SKM-1 (cell line): ENCODE results near the gene PNCK.
"Not testable (repeated sequence)": the region's sequence is repeated elsewhere in the genome, so short reads cannot be mapped to it uniquely, and the experiment has no call there.

ENCODE experiments used
- DNase-seq: peaks from one replicate; lab custom pipeline; 2025; ENCODE audit not compliant: unreplicated experiment; lab: John Stamatoyannopoulos, UW

The PNCK gene

DNA sequence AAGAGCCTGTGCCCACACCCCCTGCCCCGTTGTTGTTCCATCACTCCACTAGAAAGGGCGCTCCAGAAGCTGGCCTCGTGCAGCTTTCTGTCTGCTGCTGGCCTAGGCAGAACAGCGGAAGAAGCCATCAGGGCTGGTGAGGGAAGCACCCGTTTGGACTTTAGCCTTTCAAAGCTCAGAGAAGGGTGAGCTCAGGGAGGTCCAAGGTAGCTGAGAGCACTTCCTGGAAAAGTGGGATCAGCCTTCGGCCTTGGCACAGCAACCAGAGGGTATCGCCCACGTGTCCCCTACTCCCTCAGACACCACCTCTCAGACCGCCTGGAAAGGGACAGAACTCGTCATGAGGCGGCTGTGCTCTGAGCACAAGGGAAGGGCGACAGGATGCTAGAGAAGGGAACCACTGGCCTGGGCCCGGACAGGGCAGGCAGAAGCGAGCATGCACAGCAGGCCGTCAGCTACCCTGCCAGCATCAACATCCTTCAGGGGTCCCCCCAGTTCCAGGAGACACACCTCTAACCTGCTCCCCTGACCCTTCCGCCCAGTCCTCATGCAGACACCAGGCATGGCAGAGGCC is 25.7 kb upstream of the PNCK start:
- not testable (repeated sequence) for DNase-seq

DNA sequence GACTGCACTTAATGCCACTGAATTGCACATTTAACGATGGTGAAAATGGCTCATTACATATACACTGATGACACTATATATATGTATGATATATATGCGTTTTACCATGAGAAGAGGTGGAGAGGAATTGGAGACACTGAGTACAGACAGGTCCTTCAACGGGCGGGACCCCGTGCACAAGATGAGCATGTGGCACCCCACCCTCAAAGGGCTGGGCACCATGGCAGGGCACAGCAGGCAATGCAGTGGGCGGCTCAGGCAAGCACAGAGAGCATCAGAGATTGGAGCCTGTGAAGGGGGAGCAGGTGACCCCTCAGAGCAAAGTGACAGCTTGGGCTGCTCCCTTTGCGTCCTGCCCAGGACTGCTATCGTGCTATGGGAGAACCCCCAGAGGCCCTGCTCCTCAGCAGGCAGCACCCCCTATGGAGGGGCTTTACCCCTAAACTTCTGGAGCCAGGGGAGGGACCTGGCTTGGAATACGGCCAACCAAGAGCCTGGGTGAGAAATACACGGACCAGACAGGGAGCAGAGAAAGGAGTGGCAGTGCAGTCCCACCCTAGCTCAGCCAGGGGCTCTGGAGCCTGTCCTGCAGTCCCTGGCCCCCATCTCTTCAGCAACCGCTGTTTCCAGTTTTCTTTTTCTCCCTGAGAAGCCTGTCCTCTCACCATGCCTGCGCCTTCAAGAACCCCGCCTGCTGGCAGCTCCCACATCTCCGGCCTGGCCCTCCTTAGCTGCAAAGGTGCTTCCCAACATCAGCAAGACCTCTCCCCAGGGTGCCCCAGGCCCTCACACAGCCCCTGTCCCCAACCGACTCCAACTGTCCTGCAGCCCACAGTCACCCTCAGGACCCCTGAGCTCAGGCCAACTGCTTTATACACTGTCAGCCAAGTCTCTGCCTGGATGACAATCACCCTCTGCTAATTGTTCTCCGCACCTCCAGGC is 24.6 kb upstream of the PNCK start:
- no peak for DNase-seq

DNA sequence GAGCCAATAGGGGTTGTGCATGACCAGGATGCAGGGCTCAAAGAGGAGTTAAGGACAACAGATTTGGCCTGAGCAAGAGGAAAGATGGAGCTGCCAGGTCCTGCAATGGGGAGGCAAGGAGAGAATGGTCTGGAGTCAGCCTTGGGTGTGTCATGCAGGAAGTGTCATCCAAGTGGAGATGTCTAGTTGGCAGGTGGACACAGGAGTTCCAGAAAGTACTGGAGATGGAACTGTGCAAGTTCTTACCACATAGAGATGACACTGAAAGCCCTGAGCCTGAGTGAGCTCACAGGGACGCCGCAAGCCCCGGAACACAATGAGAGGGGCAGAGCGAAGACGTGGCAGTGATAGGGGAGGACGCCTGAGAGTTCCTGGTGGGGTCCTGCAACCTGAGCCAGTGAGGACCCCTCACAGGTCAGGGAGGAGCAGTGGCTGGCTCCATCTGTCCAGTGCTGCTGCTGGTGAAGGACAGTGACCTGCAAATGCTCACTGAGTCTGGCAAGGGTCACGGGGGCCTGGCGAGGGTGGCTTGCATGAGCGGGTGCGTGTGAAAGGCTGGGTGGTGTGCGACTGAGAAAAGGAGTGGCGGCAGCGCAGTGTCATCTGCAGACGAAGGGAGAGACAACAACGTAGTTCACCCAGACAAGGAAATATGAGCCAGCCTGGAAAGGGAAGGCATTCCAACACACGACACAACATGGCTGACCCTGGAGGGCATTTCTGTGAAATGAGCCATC is 23.5 kb upstream of the PNCK start:
- DNase-seq = not testable (repeated sequence)

DNA sequence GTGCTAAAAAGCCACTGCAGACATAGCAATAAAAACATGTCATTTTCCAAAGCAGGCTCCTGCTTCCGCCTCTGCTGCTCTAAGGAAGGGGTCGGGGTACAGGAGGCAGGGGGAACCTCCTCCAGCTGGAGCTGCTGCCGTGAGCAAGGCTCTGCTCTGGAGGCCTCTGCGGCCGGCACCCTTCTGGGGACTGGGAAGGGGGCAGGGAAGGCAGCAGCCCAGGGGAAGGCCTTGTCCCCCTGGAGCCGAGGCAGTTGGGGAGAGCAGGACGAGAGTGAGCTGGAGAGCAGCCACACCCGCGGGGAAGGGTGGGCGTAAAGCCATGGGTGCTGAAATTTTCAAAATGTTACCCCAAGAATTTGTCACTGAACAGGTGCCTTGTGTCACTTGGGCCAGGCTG is 22.9 kb upstream of the PNCK start:
- not testable (repeated sequence) for DNase-seq

DNA sequence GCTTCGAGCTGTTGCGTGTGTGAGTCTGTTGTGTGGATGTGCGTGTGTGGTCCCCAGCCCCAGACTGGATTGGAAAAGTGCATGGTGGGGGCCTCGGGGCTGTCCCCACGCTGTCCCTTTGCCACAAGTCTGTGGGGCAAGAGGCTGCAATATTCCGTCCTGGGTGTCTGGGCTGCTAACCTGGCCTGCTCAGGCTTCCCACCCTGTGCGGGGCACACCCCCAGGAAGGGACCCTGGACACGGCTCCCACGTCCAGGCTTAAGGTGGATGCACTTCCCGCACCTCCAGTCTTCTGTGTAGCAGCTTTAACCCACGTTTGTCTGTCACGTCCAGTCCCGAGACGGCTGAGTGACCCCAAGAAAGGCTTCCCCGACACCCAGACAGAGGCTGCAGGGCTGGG is 22.5 kb upstream of the PNCK start:
- DNase-seq = no peak

DNA sequence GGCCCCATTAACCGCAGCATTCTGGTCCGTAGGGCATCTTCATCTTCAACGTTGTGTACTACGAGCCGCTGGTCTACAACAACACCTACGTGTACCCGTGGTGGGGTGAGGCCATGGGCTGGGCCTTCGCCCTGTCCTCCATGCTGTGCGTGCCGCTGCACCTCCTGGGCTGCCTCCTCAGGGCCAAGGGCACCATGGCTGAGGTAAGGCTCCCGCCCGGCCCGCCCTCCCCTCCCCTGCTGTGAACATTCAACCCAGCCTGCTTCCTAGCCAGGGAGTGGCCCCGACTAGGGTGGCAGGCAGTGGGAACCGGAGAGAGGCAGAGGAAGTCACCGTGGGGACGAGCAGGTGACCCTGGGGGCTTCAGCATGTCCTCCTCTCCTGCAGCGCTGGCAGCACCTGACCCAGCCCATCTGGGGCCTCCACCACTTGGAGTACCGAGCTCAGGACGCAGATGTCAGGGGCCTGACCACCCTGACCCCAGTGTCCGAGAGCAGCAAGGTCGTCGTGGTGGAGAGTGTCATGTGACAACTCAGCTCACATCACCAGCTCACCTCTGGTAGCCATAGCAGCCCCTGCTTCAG is 21.2 kb upstream of the PNCK start:
- no peak for DNase-seq

DNA sequence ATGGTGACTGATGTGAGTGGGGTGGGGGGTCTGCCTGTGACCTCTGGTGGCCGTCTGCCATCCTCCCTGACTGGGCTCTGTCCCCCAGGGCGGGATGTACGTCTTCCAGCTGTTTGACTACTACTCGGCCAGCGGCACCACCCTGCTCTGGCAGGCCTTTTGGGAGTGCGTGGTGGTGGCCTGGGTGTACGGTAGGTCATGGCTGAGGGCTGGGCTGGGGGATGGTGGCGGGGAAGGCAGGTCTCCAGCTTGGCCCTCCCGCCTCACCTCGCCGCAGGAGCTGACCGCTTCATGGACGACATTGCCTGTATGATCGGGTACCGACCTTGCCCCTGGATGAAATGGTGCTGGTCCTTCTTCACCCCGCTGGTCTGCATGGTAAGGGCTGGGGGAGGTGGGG is 20.6 kb upstream of the PNCK start:
- not testable (repeated sequence) for DNase-seq

DNA sequence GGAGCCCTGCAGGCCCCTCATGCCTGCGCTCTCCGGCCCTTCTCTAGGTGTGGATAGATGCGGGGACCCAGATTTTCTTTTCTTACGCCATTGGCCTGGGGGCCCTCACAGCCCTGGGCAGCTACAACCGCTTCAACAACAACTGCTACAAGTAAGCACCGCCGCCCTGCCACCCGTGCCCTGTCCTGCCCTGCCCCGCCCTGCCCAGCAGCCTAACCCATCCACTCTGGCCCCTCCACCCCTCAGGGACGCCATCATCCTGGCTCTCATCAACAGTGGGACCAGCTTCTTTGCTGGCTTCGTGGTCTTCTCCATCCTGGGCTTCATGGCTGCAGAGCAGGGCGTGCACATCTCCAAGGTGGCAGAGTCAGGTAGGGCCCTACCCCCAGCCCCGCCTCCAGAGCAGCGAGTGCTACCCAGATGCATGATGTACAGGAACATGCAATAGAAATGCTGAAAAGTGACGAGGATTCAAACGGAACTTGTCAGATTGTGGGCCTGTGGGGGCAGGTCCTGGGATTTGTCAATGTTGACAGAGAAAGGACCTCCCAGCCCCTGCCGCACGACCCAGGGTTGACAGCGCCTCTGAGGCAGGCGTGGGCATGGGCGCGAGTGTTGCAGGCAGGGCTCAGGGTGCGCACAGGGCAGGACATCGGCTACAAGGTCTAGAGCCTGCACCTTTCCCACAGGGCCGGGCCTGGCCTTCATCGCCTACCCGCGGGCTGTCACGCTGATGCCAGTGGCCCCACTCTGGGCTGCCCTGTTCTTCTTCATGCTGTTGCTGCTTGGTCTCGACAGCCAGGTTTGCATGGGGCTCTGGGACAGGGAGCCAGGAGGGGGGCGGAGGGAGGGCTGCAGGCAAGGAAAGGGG is 19.8 kb upstream of the PNCK start:
- DNase-seq = no peak

DNA sequence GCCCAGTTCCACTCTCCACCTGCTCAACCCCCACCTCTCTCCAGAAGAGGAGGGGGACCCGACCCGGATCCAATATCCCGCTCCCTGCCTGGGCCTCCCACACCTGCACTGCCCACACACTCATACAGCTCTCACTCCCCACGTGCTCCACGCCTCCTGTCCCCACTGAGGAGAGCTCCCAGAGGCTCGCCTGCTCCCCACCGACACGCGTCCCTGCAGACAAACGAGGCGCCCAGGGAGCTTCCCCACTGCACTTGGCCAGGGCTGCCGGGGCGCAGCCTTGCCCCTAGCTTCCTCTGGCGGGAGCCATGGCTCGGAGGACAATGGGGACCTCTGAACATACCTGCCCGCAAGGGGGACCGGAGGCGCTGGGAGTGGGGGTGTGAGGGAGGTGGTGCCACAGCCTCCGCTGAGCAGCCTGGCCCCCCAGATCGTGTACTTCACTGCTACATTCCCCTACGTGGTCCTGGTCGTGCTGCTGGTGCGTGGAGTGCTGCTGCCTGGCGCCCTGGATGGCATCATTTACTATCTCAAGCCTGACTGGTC is 19.1 kb upstream of the PNCK start:
- no peak for DNase-seq

DNA sequence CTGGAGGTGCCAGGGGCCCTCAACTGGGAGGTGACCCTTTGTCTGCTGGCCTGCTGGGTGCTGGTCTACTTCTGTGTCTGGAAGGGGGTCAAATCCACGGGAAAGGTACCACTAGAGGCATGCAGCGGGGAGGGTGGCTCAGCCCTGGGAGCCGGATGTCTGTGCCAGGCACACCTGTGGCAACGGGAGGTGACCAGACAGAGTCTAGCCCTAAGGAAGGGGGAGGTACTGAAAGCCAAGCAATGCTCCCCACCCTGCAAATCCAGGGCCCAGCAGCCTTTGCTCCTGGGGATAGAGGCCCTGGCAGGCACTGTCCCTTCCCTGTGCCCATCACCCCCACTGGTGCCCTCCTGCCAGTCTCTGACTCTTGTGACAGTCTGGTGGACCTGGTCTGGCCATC is 18.4 kb upstream of the PNCK start:
- DNase-seq = no peak

DNA sequence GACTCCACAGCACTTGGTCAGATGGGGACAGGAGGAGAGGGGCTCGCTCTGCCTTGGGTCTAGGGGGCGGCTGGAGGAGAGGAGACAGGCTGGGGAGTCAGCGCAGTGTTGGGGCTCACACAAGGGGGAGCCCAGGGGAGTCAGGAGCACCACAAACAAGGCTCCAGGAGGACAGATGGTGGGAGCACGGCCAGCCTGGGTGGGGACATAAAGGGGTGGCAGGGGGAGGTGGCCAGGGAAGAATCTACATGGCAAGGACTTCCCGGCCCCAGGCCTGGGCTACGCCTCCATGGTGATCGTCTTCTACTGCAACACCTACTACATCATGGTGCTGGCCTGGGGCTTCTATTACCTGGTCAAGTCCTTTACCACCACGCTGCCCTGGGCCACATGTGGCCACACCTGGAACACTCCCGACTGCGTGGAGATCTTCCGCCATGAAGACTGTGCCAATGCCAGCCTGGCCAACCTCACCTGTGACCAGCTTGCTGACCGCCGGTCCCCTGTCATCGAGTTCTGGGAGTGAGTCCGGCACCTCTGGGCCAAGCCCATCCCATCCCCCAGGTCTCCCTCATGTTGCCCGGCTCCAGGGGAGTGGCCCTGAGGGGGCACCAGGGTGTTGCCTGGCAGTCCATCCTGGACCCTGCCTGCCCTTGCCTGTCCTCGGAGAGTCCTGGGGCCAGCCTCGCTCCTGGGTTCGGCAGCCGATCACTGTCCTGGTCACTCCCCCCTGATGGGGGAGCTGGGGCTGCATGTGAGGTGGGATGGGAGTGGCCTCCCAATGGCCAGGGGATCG is 17.6 kb upstream of the PNCK start:
- DNase-seq = not testable (repeated sequence)

DNA sequence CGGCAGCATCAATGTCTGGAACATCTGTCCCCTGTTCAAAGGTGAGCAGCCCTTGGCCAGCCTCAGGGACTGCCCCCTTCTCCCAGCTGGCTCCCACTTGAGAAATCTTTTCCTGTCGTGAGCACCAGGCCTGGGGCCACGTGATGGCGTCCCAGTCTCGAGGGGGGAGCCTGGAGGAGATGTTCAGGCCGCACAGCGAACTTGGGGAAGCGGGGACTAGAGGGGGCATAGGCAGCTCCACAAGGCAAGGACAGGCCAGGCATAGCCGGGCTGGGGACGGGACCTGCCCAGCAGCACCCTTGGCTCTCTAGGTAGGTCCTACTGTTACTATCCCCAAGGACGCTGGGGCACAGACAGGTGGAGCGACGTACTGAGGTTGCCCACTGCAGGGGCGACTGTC is 16.9 kb upstream of the PNCK start:
- no peak for DNase-seq

DNA sequence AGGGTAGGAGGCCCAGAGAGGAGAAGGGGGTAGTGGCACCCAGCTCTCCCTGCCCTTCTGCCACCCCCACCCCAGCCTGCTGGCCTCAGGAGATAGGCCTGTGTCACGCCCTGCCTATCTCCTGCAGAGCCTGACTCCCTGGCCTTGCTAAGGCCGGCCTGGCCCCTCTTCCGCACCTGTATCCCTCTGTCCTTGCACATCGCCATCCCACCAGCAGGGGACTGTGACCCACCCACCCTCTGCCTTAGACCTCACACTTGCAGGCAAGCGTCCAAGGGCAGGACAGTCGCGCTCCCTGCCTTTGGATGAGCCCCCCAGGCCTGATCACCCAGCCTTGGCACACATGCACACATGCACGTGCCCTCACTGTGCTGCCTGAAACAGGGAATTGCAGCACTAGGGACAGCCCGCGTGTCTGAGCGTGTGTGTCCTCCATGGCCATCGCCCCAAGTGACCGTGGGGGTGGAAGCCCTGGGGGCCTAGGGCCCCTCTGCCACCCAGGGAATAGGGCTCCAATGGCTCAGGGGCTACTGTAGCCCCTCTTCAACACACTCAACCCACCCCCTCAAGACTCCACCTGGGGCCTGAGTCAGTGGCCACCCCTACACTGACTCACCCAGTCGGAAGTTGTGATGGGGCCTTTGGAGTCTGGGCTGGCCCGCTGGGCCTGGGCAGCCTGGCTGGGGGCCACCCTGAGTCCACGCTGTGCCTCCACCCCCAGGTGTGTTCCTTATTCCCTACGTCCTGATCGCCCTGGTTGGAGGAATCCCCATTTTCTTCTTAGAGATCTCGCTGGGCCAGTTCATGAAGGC is 16.2 kb upstream of the PNCK start:
- DNase-seq = no peak

DNA sequence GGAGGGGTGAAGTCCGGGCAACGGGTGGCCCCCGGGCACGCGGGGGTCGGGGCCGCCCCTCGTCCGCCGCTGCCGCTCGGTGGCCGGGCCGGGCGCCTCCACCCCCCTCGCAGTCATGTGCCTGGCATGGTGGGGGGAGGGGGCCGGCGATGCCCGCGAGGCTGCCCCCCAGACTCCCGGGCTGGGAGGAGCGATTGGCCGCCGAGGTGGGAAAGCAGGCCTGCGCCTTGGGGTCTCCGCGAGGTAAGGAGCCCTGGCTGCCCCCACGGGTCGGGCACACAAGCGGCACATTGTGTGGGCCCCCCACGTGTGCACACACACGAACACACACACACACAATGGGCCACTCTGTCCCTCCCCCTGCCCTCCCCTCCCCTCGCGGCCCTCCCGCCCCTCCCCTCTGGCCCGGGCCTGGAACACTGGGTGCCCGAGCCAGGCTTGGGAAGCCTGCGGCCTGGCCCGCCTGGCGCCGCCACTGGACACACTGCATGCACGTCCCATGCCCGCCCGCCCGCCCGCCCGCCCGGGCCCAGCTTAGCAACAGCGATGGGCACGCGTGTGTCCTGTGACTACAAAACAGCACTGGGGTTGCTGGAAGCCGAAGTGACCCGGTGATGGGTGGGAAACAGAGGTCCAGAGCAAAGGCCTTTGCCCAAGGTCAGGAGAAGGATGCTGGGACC is 15.4 kb upstream of the PNCK start:
- DNase-seq = no peak

DNA sequence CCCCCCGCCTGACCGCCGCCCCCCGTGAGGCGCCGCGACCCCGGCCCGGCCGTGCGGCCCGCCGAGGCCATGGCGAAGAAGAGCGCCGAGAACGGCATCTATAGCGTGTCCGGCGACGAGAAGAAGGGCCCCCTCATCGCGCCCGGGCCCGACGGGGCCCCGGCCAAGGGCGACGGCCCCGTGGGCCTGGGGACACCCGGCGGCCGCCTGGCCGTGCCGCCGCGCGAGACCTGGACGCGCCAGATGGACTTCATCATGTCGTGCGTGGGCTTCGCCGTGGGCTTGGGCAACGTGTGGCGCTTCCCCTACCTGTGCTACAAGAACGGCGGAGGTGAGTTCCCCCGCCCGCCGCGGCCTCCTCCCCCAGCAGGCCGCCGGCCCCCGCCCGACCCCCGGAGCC is 14.9 kb upstream of the PNCK start:
- DNase-seq = no peak

DNA sequence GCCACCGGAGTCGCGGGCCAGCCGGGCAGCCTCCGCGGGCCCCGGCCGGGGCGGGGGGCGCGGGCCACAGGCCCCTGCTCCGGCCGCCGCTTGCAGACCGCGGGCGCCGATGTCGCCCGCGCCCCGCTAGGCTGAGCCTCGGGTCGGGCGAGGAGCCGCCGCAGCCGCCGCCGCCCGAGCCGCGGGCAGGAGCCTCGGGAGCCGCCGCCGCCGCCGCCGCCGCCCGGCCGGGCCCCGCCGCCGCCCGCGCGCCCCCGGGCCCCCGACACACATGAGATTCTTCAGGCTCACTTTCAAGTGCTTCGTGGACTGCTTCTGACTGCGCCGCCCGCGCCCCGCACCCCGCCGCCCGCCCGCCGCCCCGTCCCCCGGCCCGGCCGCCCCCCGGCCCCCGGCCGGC is 14.5 kb upstream of the PNCK start:
- no peak for DNase-seq

DNA sequence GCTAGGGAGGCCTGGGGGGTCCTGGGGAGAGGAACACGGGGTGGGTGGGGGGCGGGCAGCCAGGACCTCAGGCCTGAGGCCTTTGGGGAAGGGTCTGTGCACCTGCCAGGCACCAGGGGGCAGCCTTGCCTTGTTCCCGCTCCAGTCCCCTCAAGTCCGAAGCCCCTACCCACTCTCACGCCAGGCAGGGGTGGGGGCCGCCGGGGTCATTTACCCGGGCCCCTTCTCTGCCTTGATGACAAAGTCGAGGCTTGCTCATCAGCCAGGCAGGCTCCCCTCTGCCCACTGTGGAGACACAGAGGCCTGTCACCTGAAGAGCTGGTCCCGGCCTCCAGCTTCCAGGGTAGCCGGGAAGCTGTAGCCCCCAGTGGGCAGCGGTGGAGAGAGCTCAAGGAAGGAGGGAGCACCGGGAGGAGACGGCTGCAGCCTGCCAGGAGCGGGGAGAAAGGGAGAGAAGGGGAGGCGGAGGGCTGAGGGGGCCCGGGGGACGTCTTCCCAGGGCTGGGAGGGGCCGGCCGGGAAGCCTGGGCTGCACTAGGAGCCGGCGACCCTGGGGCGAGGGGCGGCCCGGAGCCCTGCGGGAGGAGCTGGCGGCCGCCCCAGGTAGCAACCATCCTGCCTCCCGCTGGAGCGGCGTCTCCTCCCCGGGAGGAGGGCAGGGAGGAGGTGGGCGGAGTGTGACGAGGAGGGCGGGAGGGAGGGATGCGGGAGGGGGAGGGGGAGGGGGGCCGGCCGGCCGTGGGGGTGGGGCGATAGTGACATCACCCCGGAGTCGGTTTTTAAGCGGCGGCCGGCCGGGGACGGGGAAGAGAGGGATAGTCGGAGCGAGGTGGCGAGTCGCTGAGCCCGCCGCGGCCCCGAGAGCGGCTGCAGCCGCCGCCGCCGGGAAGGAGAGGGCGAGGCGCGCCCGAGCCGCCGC is 13.8 kb upstream of the PNCK start, which contains the start of gene SLC6A8:
TSS of gene SLC6A8 (plus strand) at position 806 of the 919 bp plus-strand sequence. CDS start 649 bp downstream, outside the sequence.
- peak; percentile 25 for DNase-seq
